Left colon (tissue), 2 donors: ENCODE results near the gene RBP2. TPM values are rescaled to one million over a fixed set of nuclear protein-coding genes. Genes with fewer than 3 reads are reported as not detected.
A peak's percentile ranks its signal among the peaks of the same experiment; 100 is the strongest.

Experiments used
- ATAC-seq: fragments of 200-7000 bp; cut with Tn5 transposase; one replicate; pipeline ENCODE4 v1.9.1; 2020; ENCODE audit warnings: mild to moderate bottlenecking, moderate library complexity
- DNase-seq, 2 donors: peaks; one replicate each; pipeline ENCODE4 v3.0.0-alpha.2; 2020
- intact Hi-C, 2 donors: fragments of 100-400 bp; cut with DNase I in 1 of 2; cut with micrococcal nuclease in 1 of 2; formaldehyde crosslinking; loops; one replicate each; pipeline versions ENCODE4 v1.11.2 to v1.14.0; 2022; cut with DNase I, micrococcal nuclease
- total RNA-seq, 2 donors: library from RNA; stranded (reverse); fragmentation: NEBNext Ultra II Directional; extraction: Animal tissue kit (Norgen Biotek cat#: 25700); gene quantifications; one replicate each; pipeline ENCODE4 v1.2.1, GENCODE V29; 2021
- donor health status: DM: no; HTN: no; CAD: no.
- donor health status: DM: yes; HTN: yes; CAD: no.

Gene RBP2
- total RNA-seq, 2 donors from 2014 or later = 0.67 to 1.3 TPM

DNA sequence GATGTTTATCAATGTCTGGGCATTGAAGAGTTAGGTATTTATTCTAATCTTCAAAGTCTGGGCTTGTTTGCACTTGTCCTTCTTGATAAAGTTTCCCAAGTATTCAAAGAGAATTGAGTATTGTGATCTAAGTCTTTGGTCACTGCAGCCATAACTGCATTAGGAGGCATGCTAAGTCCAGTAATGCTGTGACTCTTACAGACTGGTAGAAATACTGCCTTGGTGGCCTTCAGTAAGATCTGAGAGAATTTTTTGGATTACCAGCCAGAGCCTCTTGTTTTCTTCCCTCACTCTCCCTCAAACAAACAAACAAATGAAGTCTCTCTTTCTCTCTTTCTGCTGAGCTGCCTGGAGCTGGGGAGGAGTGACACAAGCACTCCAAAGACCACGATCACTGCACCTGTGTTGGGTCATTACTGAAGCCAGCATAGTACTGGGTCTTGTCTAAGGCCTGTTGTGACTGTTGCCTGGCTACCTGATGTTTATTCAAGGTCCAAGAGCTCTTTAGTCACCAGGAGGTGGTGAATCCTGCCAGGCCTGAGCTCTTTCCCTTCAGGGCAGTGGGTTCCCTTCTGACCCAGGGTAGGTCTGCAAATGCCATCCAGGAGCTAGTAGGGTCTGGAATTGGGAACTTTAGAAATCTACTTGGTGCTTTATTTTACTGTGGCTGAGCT is 14.8 kb upstream of the RBP2 start:
- intact Hi-C loops = no loop called here
- no peak for DNase-seq
- no peak for ATAC-seq

DNA sequence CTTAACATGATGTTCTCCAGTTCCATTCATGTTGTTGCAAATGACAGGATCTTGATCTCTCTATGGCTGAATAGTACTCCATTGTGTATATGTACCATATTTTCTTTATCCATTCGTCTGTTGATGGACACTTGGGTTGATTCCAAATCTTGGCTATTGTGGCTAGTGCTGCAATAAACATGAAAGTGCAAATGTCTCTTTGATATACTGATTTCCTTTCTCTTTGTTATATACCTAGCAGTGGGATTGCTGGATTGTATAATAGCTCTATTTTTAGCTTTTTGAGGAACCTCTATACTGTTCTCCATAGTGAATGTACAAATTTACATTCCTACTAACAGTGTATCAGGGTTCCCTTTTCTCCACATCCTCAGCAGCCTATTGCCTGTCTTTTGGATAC is 5.9 kb upstream of the RBP2 start:
- DNase-seq (no peak), ATAC-seq (no peak)
- intact Hi-C loops = no loop called here

DNA sequence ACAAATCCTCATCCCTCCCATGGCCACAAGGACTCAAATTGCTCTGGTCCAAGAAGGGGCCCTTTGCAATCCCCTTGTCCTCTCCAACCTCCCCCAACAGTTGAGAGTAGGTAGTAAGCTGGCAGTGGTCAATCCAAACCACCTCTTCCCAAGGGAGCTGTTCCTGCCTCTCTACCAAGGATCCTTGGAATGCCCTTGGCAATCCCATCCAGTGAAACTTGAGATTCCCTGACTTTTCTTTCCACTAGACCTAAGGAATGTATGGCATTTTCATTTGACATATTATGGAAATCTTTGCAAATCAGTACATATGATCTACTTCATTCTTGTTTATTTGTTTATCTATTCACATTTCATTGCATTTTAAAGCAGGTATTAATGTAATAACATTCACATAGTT is 4.8 kb upstream of the RBP2 start:
- intact Hi-C loops = no loop called here
- ATAC-seq (no peak), DNase-seq (no peak)

DNA sequence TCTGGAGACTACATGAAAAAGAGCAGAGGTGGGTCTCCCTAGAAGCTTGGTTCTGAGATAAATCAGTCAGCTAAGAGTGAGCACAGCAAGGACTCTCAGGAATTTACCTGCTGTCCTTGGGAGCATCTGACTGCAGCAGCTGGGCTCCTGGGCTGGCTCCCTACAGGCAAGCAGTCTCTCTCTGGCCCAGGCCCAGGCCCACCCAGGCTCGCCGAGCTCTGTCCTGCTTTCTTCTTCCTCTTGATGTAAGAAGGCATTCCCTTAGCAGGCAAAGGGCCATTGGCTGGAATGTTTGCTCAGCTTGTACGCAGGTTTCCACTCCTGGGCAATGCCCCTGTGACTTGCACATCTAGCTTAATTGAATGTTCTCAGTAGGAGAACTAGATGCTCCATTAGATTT is 4.3 kb upstream of the RBP2 start:
- DNase-seq = no peak
- no peak for ATAC-seq
- intact Hi-C loops = no loop called here

DNA sequence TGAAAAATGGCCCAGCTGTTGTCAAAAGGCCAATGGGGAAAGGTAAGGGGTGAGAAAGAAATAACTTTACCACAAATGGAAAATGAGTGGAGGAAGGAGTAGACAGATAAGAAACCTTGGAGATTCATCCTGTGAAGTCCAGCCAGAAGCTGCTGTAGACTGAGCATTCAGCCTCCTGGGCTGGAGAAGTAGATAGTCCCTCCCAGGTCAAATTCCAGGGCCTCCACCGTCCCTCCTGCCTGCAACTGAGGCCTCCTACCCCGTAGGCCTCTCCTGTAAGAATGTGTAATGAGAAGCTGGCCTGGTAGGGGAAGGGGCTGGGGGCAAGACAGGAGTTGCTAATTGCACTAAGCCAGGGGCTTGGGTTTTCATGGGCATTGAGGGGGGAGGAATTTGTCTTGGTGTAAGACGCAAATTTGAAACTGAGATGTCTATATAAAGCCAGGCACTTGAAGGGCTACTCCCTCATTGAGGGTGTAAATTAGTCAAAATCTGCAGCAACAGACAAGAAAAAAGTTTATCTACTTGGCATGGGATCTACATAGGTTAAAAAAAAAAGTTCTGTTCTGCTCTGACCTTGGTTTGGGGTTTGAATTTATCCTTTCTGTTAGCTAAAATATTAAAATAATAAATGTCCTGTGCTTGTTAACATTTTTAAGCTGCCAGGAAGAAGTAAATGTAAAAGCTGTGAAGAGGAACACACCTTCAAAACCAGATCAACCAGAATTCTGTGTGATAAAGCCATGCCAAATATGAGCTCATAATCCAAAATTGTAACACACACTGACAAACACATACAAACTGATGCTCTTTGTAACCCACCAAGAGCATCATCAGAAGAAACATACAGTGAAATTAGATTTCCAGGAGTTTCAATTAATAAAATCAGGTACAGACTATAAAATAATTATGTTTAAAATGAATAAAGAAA is 1.7 kb upstream of the RBP2 start:
- DNase-seq (peak; percentile 17 to 31), ATAC-seq (peak; percentile 81)
- intact Hi-C loops = no loop called here

DNA sequence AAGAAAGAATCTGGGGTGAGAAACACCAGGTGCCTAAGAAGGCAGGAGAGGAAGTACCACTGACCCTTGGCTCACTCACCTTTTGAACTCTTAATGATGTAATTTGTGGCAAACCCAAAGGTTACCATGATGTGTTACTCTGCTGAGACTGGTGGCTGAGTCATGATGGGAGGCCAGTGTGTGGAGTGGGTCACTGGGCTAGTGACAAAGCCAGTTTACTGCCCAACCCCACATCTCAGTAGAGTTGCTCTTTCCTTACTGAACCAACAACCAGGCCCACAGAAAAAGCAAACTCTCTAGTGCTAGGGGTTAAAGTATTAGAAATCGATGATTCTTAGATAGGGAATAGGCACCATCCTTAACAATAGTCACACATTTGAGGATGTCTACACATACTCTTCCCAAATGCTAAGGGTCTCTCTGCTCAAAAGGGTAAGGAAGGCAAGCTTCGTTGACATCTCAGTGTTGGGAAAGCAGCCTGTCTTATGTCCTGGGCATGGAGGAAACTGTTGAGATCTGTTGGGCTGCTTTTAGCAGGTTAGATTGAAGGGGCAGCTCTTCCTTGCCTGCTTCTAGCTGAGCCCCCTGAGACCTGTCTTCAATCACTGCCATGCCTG is 3.1 kb downstream of the RBP2 start:
- DNase-seq (no peak), ATAC-seq (peak; percentile 34)
- intact Hi-C loops = no loop called here

DNA sequence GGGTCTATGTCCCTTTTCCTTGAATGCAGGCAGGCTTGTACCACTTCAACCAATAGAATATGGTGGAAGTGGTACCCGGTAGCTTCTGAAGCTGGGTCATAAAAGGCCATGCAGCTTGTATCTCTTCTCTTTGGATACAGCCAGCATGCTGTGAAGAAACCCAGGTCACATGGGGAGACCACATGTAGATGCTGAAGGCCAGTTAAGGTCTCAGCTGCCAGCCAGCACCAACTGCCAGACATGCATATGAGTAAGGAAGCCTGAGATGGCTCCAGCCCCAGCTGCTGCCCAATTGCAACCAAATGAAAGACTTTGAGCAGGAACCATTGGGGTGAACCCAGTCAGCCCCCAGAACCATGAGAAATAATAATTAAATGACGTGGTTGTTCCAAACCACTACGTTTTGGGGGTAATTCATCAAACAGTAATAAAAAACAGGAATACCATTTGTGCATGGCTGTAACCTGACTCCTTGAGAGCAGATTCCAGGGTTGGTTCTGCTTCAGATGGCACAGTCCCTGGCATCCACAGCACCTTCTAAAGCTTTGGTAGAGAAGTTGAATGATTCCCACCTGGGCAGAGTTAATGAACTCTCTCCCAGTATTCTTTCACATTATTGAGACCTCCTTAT is 3.8 kb downstream of the RBP2 start:
- intact Hi-C loops = no loop called here
- DNase-seq (no peak), ATAC-seq (no peak)

DNA sequence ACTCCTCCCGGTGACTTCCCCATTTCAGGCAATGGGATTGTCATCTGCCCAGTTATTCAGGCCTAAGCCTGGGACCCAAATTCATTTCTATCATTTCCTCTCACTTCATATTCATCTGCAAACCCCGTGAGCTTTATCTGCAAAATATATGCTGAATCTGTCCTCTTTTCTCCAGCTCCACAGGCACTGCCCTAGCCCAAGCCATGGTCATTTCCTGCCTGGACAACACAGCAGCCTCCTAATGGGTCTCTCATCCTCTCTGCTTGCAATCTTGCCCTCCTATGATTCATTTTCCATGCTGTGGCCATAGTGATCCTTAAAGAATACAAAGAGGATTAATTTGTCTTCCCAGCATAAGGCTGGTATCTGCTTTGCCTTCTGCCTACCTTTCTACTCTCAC is 6.1 kb downstream of the RBP2 start:
- intact Hi-C loops = no loop called here
- no peak for DNase-seq
- ATAC-seq = no peak

DNA sequence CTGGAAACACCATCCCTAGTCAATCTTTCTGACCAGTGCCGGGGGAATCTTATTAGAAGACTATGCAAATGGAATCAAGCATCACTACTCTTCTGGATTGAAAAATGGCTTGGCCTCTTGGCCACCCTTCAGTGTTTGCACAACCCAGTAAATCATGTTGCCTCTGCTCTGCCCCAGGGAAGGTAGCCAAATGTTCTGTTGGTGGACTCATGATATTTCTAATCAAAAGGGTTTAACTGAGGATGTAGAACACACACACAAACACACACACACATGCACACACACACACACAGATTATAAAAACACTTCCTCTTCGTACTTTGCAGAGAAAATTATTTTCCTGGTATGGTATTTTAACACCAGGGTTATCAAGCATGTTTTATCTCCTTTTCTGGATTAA is 7.9 kb downstream of the RBP2 start:
- intact Hi-C loops = no loop called here
- no peak for ATAC-seq
- DNase-seq = no peak

DNA sequence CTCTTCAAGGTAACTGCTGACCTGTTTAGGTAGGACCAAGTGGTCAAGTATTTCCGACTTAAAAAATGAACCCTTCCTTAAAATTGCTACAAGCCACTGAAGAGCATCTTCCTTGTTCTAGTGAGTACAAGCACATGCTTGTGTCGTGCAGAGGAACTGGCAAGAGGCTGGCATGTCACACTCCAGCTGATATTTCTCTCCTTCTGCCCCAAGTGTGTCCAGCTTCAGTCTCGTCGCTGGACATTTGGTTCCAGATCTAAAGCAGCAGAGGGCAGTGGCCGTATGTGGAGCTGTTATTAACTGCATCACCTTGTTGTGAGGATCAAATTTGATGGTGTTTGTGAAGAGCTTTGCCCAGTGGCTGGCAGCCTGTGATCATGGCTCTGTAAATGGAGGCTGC is 10.0 kb downstream of the RBP2 start:
- DNase-seq = no peak
- intact Hi-C loops = no loop called here
- ATAC-seq = no peak

DNA sequence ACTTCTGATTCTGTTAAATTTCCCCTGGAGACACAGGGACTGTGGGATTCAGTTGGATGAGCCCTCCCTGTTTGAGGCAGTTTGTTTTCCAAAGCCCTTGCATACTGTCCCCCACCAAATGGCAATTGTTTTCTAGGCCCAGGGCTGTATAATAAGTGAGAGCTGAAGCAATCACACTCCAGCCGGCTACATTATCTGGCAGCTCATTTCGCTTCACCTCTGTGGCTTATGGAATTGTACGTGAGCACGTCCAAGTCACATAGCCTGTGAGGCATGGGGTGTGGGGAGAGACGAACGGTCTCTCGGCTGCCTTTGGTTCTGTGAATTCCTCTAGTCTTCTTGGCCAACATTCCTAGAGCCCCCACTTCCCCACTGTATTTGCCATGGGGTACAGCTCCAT is 10.7 kb downstream of the RBP2 start:
- ATAC-seq = no peak
- intact Hi-C loops = no loop called here
- no peak for DNase-seq

DNA sequence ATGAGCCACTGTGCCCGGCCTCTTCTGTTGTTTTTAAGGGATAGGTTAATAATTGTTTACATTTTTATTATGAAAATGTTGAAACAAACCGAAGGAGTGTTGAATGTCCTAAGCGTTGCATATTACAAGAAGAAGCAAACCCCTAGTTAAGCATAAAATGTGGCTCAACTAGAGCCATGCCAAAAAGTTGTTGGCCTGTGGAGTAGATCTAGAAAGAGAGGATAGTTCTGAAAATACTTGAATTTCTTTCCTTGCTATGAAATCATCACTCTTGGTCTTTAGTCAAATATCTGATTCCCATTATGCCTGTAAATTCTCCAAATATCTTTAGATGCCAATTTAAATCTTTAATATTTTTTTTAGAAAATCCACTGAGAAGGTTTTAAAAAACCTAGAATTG is 12.8 kb downstream of the RBP2 start:
- no peak for ATAC-seq
- intact Hi-C loops = no loop called here
- DNase-seq = no peak

DNA sequence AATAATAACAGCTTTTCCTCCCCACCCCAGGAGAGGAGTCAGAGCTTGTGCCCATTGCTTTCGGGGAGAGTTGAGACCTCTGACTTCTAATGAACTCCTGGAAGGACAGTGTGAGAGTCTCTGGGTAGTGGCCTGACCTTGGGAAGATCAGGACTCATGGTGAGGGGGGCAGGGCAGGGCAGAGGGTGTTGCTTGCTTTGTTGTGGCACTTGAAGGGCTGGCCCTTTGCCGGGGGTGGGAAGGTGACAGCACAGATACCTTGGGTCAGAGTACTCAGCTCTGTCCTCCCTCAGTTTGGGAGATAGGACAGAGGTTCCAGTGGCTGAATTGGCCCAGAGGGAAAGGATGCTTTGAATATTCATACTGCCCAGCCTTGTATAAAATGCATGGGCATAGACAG is 15.8 kb downstream of the RBP2 start:
- intact Hi-C loops = no loop called here
- ATAC-seq (no peak), DNase-seq (no peak)

DNA sequence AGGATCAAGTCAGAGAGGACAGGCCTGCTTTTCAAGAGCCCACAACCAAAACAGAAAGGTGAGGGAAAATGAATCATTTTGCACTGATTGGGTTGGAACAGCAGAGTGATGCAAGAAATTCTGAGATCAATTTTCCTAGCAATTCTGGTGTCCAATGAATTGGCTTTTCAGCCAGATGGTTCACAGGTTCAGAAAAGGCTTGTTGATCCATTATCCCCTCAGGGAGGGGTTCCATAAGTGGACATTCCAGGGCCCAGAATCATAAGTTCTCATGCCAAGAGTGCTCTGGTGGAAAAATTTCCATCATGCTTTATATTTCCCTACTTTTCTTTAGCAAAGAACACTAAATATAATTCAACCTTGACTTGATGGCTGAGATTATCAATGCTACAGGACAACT is 16.2 kb downstream of the RBP2 start:
- intact Hi-C loops = no loop called here
- no peak for ATAC-seq
- no peak for DNase-seq

DNA sequence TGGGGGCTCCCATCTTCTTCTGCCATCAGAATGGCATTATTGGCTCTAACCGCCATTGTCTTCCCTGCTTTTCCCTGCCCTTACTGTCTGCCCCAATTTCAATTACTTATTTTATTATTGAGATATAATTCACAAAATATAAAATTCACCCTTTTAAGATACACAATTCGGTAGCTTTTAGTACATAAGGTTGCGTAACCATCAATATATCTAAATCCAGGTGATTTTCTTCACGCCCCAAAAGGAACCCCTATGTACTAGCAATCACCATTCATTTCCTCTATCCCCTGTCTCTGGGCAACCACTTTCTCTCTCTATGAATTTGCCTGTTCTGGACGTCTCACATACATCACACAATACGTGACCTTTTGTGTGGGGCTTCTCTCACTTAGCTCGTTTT is 18.0 kb downstream of the RBP2 start:
- intact Hi-C loops = no loop called here
- ATAC-seq = no peak
- DNase-seq = no peak

DNA sequence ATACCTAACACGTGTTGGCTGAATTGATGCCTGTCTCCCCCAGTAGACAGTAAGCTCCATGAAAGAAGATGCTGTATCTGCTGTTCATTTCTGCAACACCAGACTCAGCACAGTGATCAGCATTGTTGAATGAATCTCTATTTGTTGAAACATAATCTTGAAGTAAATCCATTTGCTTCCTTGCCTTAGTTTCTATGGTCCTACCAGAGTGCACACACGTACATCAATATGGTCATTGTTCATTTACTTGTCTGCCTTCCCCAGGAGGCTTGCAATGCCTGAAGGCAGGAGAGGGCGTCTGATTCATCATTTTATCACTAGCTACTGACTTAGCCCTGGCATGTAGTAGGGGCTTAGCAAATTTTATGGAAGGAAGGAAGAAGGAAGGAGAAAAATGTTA is 19.2 kb downstream of the RBP2 start:
- no peak for ATAC-seq

DNA sequence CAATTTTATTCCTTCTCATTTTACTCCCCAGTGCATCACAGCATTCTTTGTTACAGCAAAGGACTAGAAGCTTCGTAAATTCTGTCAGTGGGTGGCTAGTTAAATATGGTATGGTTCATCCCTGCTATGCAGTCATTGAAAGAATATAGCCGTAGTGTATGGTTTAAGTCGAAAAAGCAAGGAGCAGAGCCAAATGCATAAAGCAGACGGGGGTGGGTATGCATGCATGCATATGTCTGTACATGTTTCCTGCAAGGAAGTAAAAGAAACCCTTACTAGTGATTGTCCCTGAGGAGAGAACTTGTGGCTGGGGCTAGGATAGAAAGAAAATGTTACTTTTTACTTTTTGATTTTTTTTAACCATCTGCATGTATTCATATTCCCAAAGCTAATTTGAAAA is 19.9 kb downstream of the RBP2 start:
- intact Hi-C loops = no loop called here
- ATAC-seq = no peak
- DNase-seq = no peak

More for the DNA sequence above, 19.2 kb downstream of the RBP2 start:
- no peak for DNase-seq
- intact Hi-C loops = no loop called here

DNA sequence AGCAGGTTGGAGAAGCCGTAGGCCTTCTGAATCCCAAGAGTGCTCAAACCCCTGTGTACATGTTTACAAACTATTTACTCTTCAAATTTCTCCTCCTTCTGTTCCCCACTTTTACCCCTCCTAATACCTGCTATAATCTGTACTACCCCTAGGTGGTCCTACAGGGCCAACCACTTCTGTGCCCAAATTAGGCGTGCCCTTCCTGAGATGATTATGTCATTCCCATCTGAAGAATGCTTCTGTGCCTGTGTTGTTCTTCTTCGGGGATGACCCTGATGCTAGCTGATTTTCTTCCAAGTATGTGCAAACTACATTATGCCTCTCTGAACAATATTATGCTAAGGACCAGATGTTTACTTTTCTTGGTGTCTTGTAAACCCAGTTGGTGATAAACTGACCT is 20.5 kb downstream of the RBP2 start:
- no peak for ATAC-seq
- DNase-seq = no peak
- intact Hi-C loops = no loop called here

DNA sequence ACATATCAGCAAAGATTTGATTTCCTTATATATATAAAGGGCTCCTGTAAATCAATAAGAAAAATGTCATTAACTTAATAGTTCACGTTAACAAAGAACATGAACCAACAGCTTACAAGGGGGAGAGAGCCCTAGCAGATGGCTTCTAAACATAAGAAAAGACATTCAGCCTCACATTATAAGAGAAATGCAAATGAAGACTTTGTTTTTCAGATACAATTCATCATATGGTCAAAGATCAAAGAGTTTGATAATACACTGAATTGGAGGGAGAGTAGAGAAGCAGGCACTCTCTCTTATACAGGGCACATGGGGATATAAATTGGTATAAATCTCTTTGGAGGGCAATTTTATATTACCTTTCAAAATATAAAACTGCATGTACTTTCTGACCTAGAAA is 21.1 kb downstream of the RBP2 start:
- intact Hi-C loops = no loop called here
- no peak for ATAC-seq
- no peak for DNase-seq

DNA sequence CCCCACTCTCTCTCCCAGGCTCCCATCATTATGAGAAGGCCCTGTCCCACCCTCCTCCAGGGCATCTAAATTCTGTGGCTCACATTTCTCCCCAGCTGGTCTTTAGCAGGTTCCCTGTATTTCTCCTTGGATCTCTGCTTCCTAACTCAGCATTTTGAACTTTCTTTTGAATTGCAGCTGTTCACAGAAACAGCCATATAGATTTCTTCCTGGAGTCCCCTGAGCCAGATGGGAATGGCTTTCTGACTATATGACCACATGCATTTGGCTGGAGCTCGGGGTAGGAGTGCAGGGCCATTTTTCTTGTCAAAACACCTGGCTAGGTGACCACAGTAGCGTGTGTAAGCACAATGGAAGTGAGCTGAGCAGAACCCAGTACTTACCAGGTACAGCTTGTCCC is 22.0 kb downstream of the RBP2 start:
- intact Hi-C loops = no loop called here
- no peak for DNase-seq
- no peak for ATAC-seq
